Measurements from ENCODE around the gene TNFRSF1B.

TNFRSF1B gene

DNA sequence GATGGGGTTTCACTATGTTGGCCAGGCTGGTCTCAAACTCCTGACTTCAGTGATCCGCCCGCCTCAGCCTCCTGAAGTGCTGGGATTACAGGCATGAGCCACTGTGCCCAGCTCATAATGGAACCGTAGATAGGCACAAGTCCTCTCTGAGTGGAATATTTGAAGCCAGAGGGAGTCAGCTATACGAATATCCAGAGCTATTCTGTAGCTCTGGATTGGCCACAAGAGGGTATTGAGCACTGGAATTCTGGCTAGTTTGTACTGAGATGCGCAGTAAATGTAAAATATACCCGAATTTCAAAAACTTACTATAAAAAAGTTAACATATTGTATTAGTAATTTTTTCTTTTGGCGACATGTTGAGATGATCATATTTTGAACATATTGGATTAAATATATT, 62.2 kb downstream of the TNFRSF1B start:
- H3K79me2 ChIP-seq (ENCODE audit: insufficient read depth, low read depth), result peaks cover 7% of the 10 kb centered on the region; the same call in 1 of the 2 replicates
- H2AFZ ChIP-seq (ENCODE audit: low read depth), result no peak overlapping the region
- H3K36me3 ChIP-seq (ENCODE audit: insufficient read depth), result no peaks in the 10 kb centered on the region
- H3K4me2 ChIP-seq, result no peak overlapping the region
- no peak overlapping the region for H3K9ac ChIP-seq
- TF ChIP-seq, protein P1, sequence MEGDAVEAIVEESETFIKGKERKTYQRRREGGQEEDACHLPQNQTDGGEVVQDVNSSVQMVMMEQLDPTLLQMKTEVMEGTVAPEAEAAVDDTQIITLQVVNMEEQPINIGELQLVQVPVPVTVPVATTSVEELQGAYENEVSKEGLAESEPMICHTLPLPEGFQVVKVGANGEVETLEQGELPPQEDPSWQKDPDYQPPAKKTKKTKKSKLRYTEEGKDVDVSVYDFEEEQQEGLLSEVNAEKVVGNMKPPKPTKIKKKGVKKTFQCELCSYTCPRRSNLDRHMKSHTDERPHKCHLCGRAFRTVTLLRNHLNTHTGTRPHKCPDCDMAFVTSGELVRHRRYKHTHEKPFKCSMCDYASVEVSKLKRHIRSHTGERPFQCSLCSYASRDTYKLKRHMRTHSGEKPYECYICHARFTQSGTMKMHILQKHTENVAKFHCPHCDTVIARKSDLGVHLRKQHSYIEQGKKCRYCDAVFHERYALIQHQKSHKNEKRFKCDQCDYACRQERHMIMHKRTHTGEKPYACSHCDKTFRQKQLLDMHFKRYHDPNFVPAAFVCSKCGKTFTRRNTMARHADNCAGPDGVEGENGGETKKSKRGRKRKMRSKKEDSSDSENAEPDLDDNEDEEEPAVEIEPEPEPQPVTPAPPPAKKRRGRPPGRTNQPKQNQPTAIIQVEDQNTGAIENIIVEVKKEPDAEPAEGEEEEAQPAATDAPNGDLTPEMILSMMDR (conservative IDR thresholded peaks at IDR 0.05; ENCODE audit: low read depth, low read length), result no peak
- H3K4me3 ChIP-seq (IDR thresholded peaks at IDR 0.05; ENCODE audit: insufficient read depth, low read depth, low read length), result no peak overlapping the region
- no peaks in the 10 kb centered on the region for H4K20me1 ChIP-seq (ENCODE audit: insufficient read depth)
- H3K4me1 ChIP-seq (ENCODE audit: low read depth, poor library complexity, severe bottlenecking), result peaks cover 17% of the 10 kb centered on the region
- no peaks in the 10 kb centered on the region for H3K27me3 ChIP-seq (ENCODE audit: insufficient read depth, low read depth)
- H3K27ac ChIP-seq, result no peak overlapping the region

DNA sequence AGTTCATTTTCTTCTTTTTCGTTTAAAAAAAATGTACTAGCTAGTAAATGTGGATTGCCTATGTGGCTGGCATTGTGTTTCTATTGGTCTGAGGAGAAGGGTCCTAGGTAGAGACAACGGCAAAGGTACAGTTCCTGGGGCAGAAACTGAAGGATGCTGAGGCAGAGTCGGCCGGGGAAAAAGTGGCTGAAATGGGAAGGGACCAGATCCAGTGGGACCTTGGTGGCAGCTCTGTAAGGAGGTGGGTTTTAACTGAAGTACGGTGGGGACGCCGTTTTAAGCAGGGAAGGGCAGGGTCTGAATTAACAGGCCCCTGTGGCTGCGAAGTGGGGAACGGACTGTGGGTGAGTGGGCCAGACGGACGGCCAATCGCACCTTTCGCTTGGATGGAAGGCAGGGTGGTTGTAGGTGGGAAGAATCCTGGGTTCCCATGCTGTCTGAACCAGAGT, 62.6 kb downstream of the TNFRSF1B start:
- Histone ChIP-seq H3K27ac (no peak overlapping the region), H3K4me3 (IDR thresholded peaks at IDR 0.05; ENCODE audit: insufficient read depth, low read depth, low read length) (no peak overlapping the region), H4K20me1 (ENCODE audit: insufficient read depth) (no peaks in the 10 kb centered on the region), H2AFZ (ENCODE audit: low read depth) (peak overlapping the region; percentile 44; the same call in 1 of the 2 replicates), H3K79me2 (ENCODE audit: insufficient read depth, low read depth) (peaks cover 7% of the 10 kb centered on the region; the same call in 1 of the 2 replicates), H3K9ac (no peak overlapping the region), H3K4me2 (no peak overlapping the region), H3K36me3 (ENCODE audit: insufficient read depth) (no peaks in the 10 kb centered on the region), H3K4me1 (ENCODE audit: low read depth, poor library complexity, severe bottlenecking) (peaks cover 17% of the 10 kb centered on the region), H3K27me3 (ENCODE audit: insufficient read depth, low read depth) (no peaks in the 10 kb centered on the region)
- TF ChIP-seq, protein P1 (conservative IDR thresholded peaks at IDR 0.05; ENCODE audit: low read depth, low read length), result no peak

DNA sequence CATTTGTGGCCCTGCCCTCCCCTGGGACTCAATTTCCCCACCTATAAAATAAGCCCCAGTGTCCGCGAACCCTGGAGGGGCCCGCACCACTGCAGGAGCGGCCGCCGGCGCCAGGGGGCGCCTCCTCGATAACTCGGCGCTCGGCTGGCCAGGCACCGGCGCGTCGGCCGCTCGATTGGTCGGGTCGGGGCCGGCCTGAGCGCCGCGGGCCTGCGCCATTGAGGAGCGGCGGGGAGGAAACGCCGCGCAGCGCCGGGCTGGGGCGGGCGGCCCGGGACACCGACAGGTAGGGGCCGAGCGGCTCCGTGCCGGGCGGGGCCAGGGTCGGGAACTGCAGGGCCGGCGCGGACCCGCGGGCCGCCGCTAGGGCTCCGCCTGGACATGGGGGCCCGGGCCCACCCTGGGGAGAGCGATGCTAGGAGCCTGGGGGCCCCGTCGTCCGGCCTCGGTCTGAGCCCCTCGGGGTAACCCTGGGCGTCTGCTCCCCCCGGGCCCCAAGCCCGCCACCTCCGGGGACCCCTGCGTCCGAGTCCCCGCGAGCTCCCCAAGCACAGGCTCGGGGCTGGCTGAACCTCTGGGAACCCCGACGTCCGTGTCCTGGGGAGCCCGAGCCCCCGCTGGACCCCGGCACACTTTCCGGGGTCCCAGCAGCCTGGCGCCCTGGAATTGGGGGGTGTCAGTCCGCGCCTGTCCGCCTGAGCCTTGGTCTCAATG, 63.2 kb downstream of the TNFRSF1B start, which contains the start of gene VPS13D:
Gene VPS13D, plus strand, starts transcription at position 196 of the 714 bp plus-strand sequence. CDS start 4,237 bp downstream, outside the sequence.
- Histone ChIP-seq H3K27me3 (ENCODE audit: insufficient read depth, low read depth) (no peaks in the 10 kb centered on the region), H3K27ac (no peak within 1 kb of the TSS), H3K4me2 (peak within 1 kb of the TSS; percentile 71), H4K20me1 (ENCODE audit: insufficient read depth) (no peaks in the 10 kb centered on the region), H3K9ac (peak within 1 kb of the TSS; percentile 59; the same call in 1 of the 2 replicates), H2AFZ (ENCODE audit: low read depth) (peak within 1 kb of the TSS; percentile 73), H3K4me3 (IDR thresholded peaks at IDR 0.05; ENCODE audit: insufficient read depth, low read depth, low read length) (no peak within 1 kb of the TSS), H3K4me1 (ENCODE audit: low read depth, poor library complexity, severe bottlenecking) (peaks cover 17% of the 10 kb centered on the region), H3K36me3 (ENCODE audit: insufficient read depth) (no peaks in the 10 kb centered on the region), H3K79me2 (ENCODE audit: insufficient read depth, low read depth) (peaks cover 7% of the 10 kb centered on the region; the same call in 1 of the 2 replicates)
- TF ChIP-seq, protein P1 (conservative IDR thresholded peaks at IDR 0.05; ENCODE audit: low read depth, low read length), result peak; percentile 71

DNA sequence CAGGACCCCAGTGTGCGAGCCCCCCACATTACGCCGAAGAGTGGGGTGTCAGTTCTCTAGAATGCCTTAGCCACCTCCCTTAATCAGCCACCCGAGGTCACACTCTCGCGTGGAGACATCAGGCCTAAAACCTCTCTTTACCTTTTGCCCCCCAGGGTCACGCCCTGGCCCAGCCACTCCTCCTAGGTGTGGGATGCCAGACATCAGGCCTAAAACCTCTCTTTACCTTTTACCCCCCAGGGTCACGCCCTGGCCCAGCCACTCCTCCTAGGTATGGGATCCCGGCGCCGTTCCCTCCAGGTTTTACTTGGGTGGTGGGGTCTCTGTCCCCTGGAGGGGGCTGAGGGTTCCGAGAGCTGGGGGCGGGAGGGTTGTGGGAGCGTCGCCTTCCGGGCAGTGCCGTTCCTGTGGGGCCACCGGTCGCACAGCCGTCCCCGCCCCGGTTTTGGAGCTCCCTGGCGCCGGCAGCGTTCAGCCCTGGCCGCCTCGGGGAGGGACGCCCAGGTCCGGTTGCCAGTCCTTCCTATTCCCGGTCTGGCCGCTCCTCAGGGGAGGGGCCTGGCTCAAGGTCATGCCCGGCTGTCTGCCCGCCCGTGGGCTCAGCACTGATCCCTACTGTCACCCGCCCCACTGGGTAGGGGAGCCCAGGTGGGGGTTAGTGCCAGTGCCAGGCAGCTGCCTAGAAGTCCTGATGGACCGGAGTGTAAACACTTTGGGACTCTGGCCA, 63.9 kb downstream of the TNFRSF1B start:
- no peaks in the 10 kb centered on the region for H4K20me1 ChIP-seq (ENCODE audit: insufficient read depth)
- TF ChIP-seq, protein P1 (conservative IDR thresholded peaks at IDR 0.05; ENCODE audit: low read depth, low read length), result no peak
- H3K27ac ChIP-seq, result no peak overlapping the region
- H3K79me2 ChIP-seq (ENCODE audit: insufficient read depth, low read depth), result peaks cover 7% of the 10 kb centered on the region; the same call in 1 of the 2 replicates
- no peaks in the 10 kb centered on the region for H3K36me3 ChIP-seq (ENCODE audit: insufficient read depth)
- peak overlapping the region; percentile 73 for H2AFZ ChIP-seq (ENCODE audit: low read depth)
- H3K4me2 ChIP-seq, result peak overlapping the region; percentile 71
- H3K9ac ChIP-seq, result peak overlapping the region; percentile 59; the same call in 1 of the 2 replicates
- peaks cover 17% of the 10 kb centered on the region for H3K4me1 ChIP-seq (ENCODE audit: low read depth, poor library complexity, severe bottlenecking)
- no peaks in the 10 kb centered on the region for H3K27me3 ChIP-seq (ENCODE audit: insufficient read depth, low read depth)
- no peak overlapping the region for H3K4me3 ChIP-seq (IDR thresholded peaks at IDR 0.05; ENCODE audit: insufficient read depth, low read depth, low read length)

Measured in KMS-11 (cell line).